Mucosa of descending colon (tissue), 3 donors: Measurements from ENCODE around the gene RCAN3. TPM values are rescaled to one million over a fixed set of nuclear protein-coding genes. Genes with fewer than 3 reads are reported as not detected.
"Not testable (repeated sequence)": the region's sequence is repeated elsewhere in the genome, so short reads cannot be mapped to it uniquely, and the experiment has no call there.

Experiments
- ATAC-seq: fragments of 200-7000 bp; cut with Tn5 transposase; one replicate; pipeline ENCODE4 v1.9.1; 2020; ENCODE audit warnings: mild to moderate bottlenecking, moderate library complexity
- DNase-seq, 3 donors: peaks; one replicate each; pipeline ENCODE4 v3.0.0-alpha.2; 2020
- H3K36me3 ChIP-seq: fragments of 200-600 bp; one replicate; pipeline ENCODE4 v1.8.0; 2021; ENCODE audit warnings: low read depth, mild to moderate bottlenecking
- H3K4me1 ChIP-seq: fragments of 200-600 bp; one replicate; pipeline ENCODE4 v1.8.0; 2021; ENCODE audit warnings: low read depth, mild to moderate bottlenecking
- H3K4me3 ChIP-seq: fragments of 200-600 bp; one replicate; pipeline ENCODE4 v1.8.0; 2021; ENCODE audit warnings: mild to moderate bottlenecking
- H3K9me3 ChIP-seq: fragments of 200-600 bp; one replicate; pipeline ENCODE4 v1.8.0; 2021; ENCODE audit warnings: mild to moderate bottlenecking
- CTCF ChIP-seq: fragments of 200-600 bp; IDR thresholded peaks from one replicate; pipeline ENCODE4 v1.8.0; 2022; ENCODE audit warnings: antibody characterized with exemption, mild to moderate bottlenecking
- intact Hi-C, 2 donors: fragments of 100-400 bp; cut with DNase I in 1 of 2; cut with micrococcal nuclease in 1 of 2; formaldehyde crosslinking; loops; one replicate each; pipeline versions ENCODE4 v1.11.0 to v1.11.1; 2022; cut with DNase I, micrococcal nuclease
- total RNA-seq, 3 donors: library from RNA; stranded (reverse); fragmentation: NEBNext Ultra II Directional in 2 of 3; extraction: Animal tissue kit (Norgen Biotek cat#: 25700) in 2 of 3; gene quantifications; one replicate each; pipeline versions ENCODE4 v1.2.1 to v1.2.4, GENCODE V29; 2021 to 2023
- donor health status: DM: no; HTN: no; CAD: no; lungs with moderate emphysema.
- donor health status: DM: no; HTN: no; CAD: no.
- donor health status: DM: no; HTN: yes; CAD: no.

Gene RCAN3
- total RNA-seq, 3 donors from 2014 or later = 9.2 to 15.0 (median 12.8) TPM

- ATAC-seq = no peak
- intact Hi-C loops = no loop called here
- Histone ChIP-seq H3K4me1 (no peaks in the 10 kb centered on the region), H3K36me3 (no peaks in the 10 kb centered on the region), H3K9me3 (no peaks in the 10 kb centered on the region), H3K4me3 (no peak overlapping the region)
- no peak for DNase-seq
- no peak for TF ChIP-seq CTCF
Measured at GRCh38 chr1:24491577-24492360, 10.9 kb upstream of the RCAN3 start.

GRCh38 chr1:24492935-24493334 is 9.7 kb upstream of the RCAN3 start:
- intact Hi-C loops, H3K4me3 ChIP-seq: not testable (repeated sequence)
- ATAC-seq = peak; percentile 46

GRCh38 chr1:24493785-24494184 is 8.9 kb upstream of the RCAN3 start:
- no peak for TF ChIP-seq CTCF
- no peaks in the 10 kb centered on the region for H3K4me1 ChIP-seq
- no peaks in the 10 kb centered on the region for H3K36me3 ChIP-seq
- DNase-seq (no peak), ATAC-seq (no peak)
- intact Hi-C loops = no loop called here
- no peaks in the 10 kb centered on the region for H3K9me3 ChIP-seq
- H3K4me3 ChIP-seq = no peak overlapping the region

More at GRCh38 chr1:24492935-24493334, 9.7 kb upstream of the RCAN3 start:
- H3K4me1 ChIP-seq, H3K9me3 ChIP-seq, DNase-seq, H3K36me3 ChIP-seq: not testable (repeated sequence)

- no peak for TF ChIP-seq CTCF
- intact Hi-C loops = no loop called here
Measured at GRCh38 chr1:24498589-24498988, 4.0 kb upstream of the RCAN3 start.

GRCh38 chr1:24500448-24501048 is 2.1 kb upstream of the RCAN3 start:
- ATAC-seq (no peak), DNase-seq (no peak)
- no peaks in the 10 kb centered on the region for H3K9me3 ChIP-seq
- H3K4me1 ChIP-seq = peaks cover 4% of the 10 kb centered on the region
- intact Hi-C loops = no loop called here
- no peaks in the 10 kb centered on the region for H3K36me3 ChIP-seq
- no peak overlapping the region for H3K4me3 ChIP-seq
- TF ChIP-seq CTCF = no peak

More at GRCh38 chr1:24498589-24498988, 4.0 kb upstream of the RCAN3 start:
- H3K9me3 ChIP-seq = no peaks in the 10 kb centered on the region
- H3K4me3 ChIP-seq = no peak overlapping the region
- H3K36me3 ChIP-seq = no peaks in the 10 kb centered on the region
- no peak for DNase-seq
- ATAC-seq = no peak
- H3K4me1 ChIP-seq = peaks cover 4% of the 10 kb centered on the region

GRCh38 chr1:24501371-24502064 is 1.1 kb upstream of the RCAN3 start:
- Histone ChIP-seq H3K4me1 (peaks cover 4% of the 10 kb centered on the region), H3K9me3 (no peaks in the 10 kb centered on the region), H3K36me3 (no peaks in the 10 kb centered on the region), H3K4me3 (peak overlapping the region; percentile 50)
- ATAC-seq (peak; percentile 41), DNase-seq (peak; percentile 53 to 70 (median 63))
- TF ChIP-seq CTCF = no peak
- intact Hi-C loops = no loop called here
